ENCODE data around the gene SMYD3. TPM values are rescaled to one million over a fixed set of nuclear protein-coding genes. Genes with fewer than 3 reads are reported as not detected.

Gene SMYD3
- total and polyA plus RNA-seq, 4 donors = 10.5 to 40.1 (median 32.5) TPM

GRCh38 chr1:246146804-246147523 lies 360.1 kb downstream of the SMYD3 start:
- no peaks in the 10 kb centered on the region for H3K27me3 ChIP-seq (ENCODE audit: control insufficient read depth in 3 of 3, insufficient read depth in 3 of 3, low read length in 2 of 3)
- 97 to 98% methylated on average over 25 of the region's 25 CpGs for WGBS, 2 donors
- TF ChIP-seq CTCF (IDR thresholded peaks at IDR 0.05; ENCODE audit: control extremely low read depth, extremely low read depth) = no peak

GRCh38 chr1:246145900-246146299 lies 361.2 kb downstream of the SMYD3 start:
- 93 to 94% methylated on average over 4 of the region's 4 CpGs for WGBS, 2 donors

More at GRCh38 chr1:246146804-246147523, 360.1 kb downstream of the SMYD3 start:
- DNase-seq (no peak), ATAC-seq (ENCODE audit: insufficient read depth, low FRiP score) (no peak)
- Histone ChIP-seq H3K9me3 (ENCODE audit: control insufficient read depth in 4 of 4, insufficient read depth in 3 of 4, low read length in 3 of 4) (peaks cover 0 to 6% (median 0%) of the 10 kb centered on the region in 4 donors), H3K4me3 (no peak overlapping the region), H3K9ac (ENCODE audit: insufficient read depth in 1 of 2, low read length in 2 of 2) (no peak overlapping the region), H3K36me3 (ENCODE audit: control insufficient read depth in 4 of 4, insufficient read depth in 4 of 4, low read length in 4 of 4) (no peaks in the 10 kb centered on the region), H3K4me1 (ENCODE audit: control insufficient read depth in 5 of 5, insufficient read depth in 5 of 5, low read length in 5 of 5) (no peaks in the 10 kb centered on the region), H3K27ac (ENCODE audit: low read depth in 1 of 2, low read length in 1 of 2) (no peak overlapping the region)

GRCh38 chr1:246144931-246145330 lies 362.1 kb downstream of the SMYD3 start:
- no peak for ATAC-seq (ENCODE audit: insufficient read depth, low FRiP score)
- Histone ChIP-seq H3K4me1 (ENCODE audit: control insufficient read depth in 5 of 5, insufficient read depth in 5 of 5, low read length in 5 of 5) (no peaks in the 10 kb centered on the region), H3K27ac (ENCODE audit: low read depth in 1 of 2, low read length in 1 of 2) (no peak overlapping the region), H3K27me3 (ENCODE audit: control insufficient read depth in 3 of 3, insufficient read depth in 3 of 3, low read length in 2 of 3) (no peaks in the 10 kb centered on the region), H3K9ac (ENCODE audit: insufficient read depth in 1 of 2, low read length in 2 of 2) (no peak overlapping the region), H3K36me3 (ENCODE audit: control insufficient read depth in 4 of 4, insufficient read depth in 4 of 4, low read length in 4 of 4) (no peaks in the 10 kb centered on the region), H3K9me3 (ENCODE audit: control insufficient read depth in 4 of 4, insufficient read depth in 3 of 4, low read length in 3 of 4) (peaks cover 0 to 6% (median 0%) of the 10 kb centered on the region in 4 donors), H3K4me3 (no peak overlapping the region)
- TF ChIP-seq CTCF (IDR thresholded peaks at IDR 0.05; ENCODE audit: control extremely low read depth, extremely low read depth) = no peak
- no peak for DNase-seq
- WGBS, 2 donors = 98 to 99% methylated on average over 3 of the region's 3 CpGs

More at GRCh38 chr1:246145900-246146299, 361.2 kb downstream of the SMYD3 start:
- no peak for ATAC-seq (ENCODE audit: insufficient read depth, low FRiP score)
- H3K27ac ChIP-seq (ENCODE audit: low read depth in 1 of 2, low read length in 1 of 2) = no peak overlapping the region
- TF ChIP-seq CTCF (IDR thresholded peaks at IDR 0.05; ENCODE audit: control extremely low read depth, extremely low read depth) = no peak
- DNase-seq = no peak
- no peaks in the 10 kb centered on the region for H3K27me3 ChIP-seq (ENCODE audit: control insufficient read depth in 3 of 3, insufficient read depth in 3 of 3, low read length in 2 of 3)
- no peaks in the 10 kb centered on the region for H3K4me1 ChIP-seq (ENCODE audit: control insufficient read depth in 5 of 5, insufficient read depth in 5 of 5, low read length in 5 of 5)
- H3K4me3 ChIP-seq = no peak overlapping the region
- H3K36me3 ChIP-seq (ENCODE audit: control insufficient read depth in 4 of 4, insufficient read depth in 4 of 4, low read length in 4 of 4) = no peaks in the 10 kb centered on the region
- H3K9ac ChIP-seq (ENCODE audit: insufficient read depth in 1 of 2, low read length in 2 of 2) = no peak overlapping the region
- peaks cover 0 to 6% (median 0%) of the 10 kb centered on the region in 4 donors for H3K9me3 ChIP-seq (ENCODE audit: control insufficient read depth in 4 of 4, insufficient read depth in 3 of 4, low read length in 3 of 4)
